Pancreas (tissue), 10 donors: Measurements from ENCODE around the gene F2RL3. TPM values are rescaled to one million over a fixed set of nuclear protein-coding genes. Genes with fewer than 3 reads are reported as not detected.
A peak's percentile ranks its signal among the peaks of the same experiment; 100 is the strongest.

Experiments
- ATAC-seq, 4 donors: fragments of 200-7000 bp; cut with Tn5 transposase; one replicate each; pipeline versions ENCODE4 v1.8.0 to v1.9.1; 2020; ENCODE audit warnings: mild to moderate bottlenecking in 4 of 4, moderate library complexity in 4 of 4
- DNase-seq, 6 donors: peaks; one replicate each; pipeline ENCODE4 v3.0.0-alpha.2; 2020
- FAIRE-seq: peaks from 2 replicates; lab custom pipeline; 2012; peaks lifted over from hg19 to GRCh38; lab: Jason Lieb, UNC
- H3K27ac ChIP-seq, 4 donors: fragments of 200-600 bp; sonication (generic); 1 replicate in 3 of 4; 2 replicates in 1 of 4; pipeline versions ENCODE4 v1.5.0 to v1.8.0; 2020
- H3K27me3 ChIP-seq, 4 donors: fragments of 200-600 bp; one replicate each; pipeline ENCODE4 v1.8.0; 2021
- H3K36me3 ChIP-seq, 3 donors: fragments of 200-600 bp; sonication (generic) in 1 of 3; one replicate each; pipeline versions ENCODE4 v1.5.0 to v1.8.0; 2020 to 2021
- H3K4me1 ChIP-seq, 3 donors: fragments of 200-600 bp; one replicate each; pipeline ENCODE4 v1.8.0; 2021
- H3K4me3 ChIP-seq, 4 donors: fragments of 200-600 bp; sonication (generic) in 2 of 4; one replicate each; pipeline versions ENCODE4 v1.5.0 to v1.8.0; 2020 to 2021
- H3K9me3 ChIP-seq, 4 donors: fragments of 200-600 bp; one replicate each; pipeline ENCODE4 v1.8.0; 2021
- CTCF ChIP-seq, 4 donors: fragments of 200-600 bp; sonication (generic) in 3 of 4; IDR thresholded peaks; one replicate each; pipeline versions ENCODE4 v1.5.0 to v1.8.0; 2021; ENCODE audit warnings: antibody characterized with exemption in 4 of 4
- WGBS, 2 donors: extraction: QIAGEN DNeasy Blood & Tissue Kit; methylation state at CpG; one replicate each; pipeline ENCODE4 v1.1.7; 2013; 5-methylcytosine and 5-hydroxymethylcytosine counted together
- intact Hi-C, 3 donors: fragments of 100-400 bp; cut with DNase I; formaldehyde crosslinking; loops; one replicate each; pipeline versions ENCODE4 v1.11.1 to v1.14.2; 2022
- polyA plus RNA-seq, 2 donors: library from polyadenylated mRNA; stranded (reverse); fragments of 200-250 nt; gene quantifications; one replicate each; pipeline ENCODE4 v1.2.3, GENCODE V29; 2013
- total RNA-seq, 6 donors: library from RNA; stranded (reverse); fragmentation: NEBNext Ultra II Directional in 4 of 6; extraction: Animal tissue kit (Norgen Biotek cat#: 25700) in 4 of 6; gene quantifications; one replicate each; pipeline versions ENCODE4 v1.2.1 to v1.2.4, GENCODE V29; 2021 to 2023
- donor health status: healthy with polysubstance abuse.
- donor health status: DM: no; HTN: no; CAD: no; lungs with moderate emphysema.
- donor health status: DM: no; HTN: no; CAD: no.
- donor health status: control.
- donor health status: control.
- donor health status: Bipolar disorder and iron deficiency.
- donor health status: DM: yes; HTN: yes; CAD: no.
- donor health status: DM: no; HTN: no; CAD: no.
- donor health status: DM: no; HTN: no; CAD: no.
- donor health status: DM: yes; HTN: yes; CAD: no.

The F2RL3 gene
- total and polyA plus RNA-seq, 8 donors, result 0.24 to 9.0 (median 1.8) TPM

GRCh38 chr19:16878181-16878965, 10.4 kb upstream of the F2RL3 start:
- H3K36me3 ChIP-seq, result peaks cover 0 to 35% (median 20%) of the 10 kb centered on the region in 3 donors
- H3K9me3 ChIP-seq, result no peaks in the 10 kb centered on the region
- WGBS, 2 donors, result 96 to 97% methylated on average over 53 to 55 of the region's 55 CpGs
- H3K27ac ChIP-seq, result no peak overlapping the region
- no peak for TF ChIP-seq CTCF (IDR thresholded peaks at IDR 0.05)
- intact Hi-C loops, result no loop called here
- ATAC-seq, result peak in 1 of 4 donors; percentile 14
- peak in 1 of 6 donors; percentile 63 for DNase-seq
- H3K4me3 ChIP-seq, result no peak overlapping the region
- H3K4me1 ChIP-seq, result no peaks in the 10 kb centered on the region
- no peaks in the 10 kb centered on the region for H3K27me3 ChIP-seq
- FAIRE-seq, result no peak

GRCh38 chr19:16880884-16881554, 7.8 kb upstream of the F2RL3 start:
- TF ChIP-seq CTCF (IDR thresholded peaks at IDR 0.05), result no peak
- no peak for ATAC-seq

GRCh38 chr19:16882146-16882545, 6.7 kb upstream of the F2RL3 start:
- Histone ChIP-seq H3K27me3 (no peaks in the 10 kb centered on the region), H3K9me3 (no peaks in the 10 kb centered on the region), H3K4me3 (no peak overlapping the region), H3K36me3 (peaks cover 0 to 22% (median 20%) of the 10 kb centered on the region in 3 donors), H3K4me1 (no peaks in the 10 kb centered on the region), H3K27ac (no peak overlapping the region)
- ATAC-seq, result no peak
- intact Hi-C loops, result no loop called here
- 85 to 93% methylated on average over 3 of the region's 3 CpGs for WGBS, 2 donors
- DNase-seq, result no peak
- TF ChIP-seq CTCF (IDR thresholded peaks at IDR 0.05), result no peak
- no peak for FAIRE-seq

More at GRCh38 chr19:16880884-16881554, 7.8 kb upstream of the F2RL3 start:
- no peaks in the 10 kb centered on the region for H3K4me1 ChIP-seq
- no peak for FAIRE-seq
- WGBS, 2 donors, result 91 to 97% methylated on average over 8 of the region's 8 CpGs
- H3K36me3 ChIP-seq, result peaks cover 0 to 33% (median 20%) of the 10 kb centered on the region in 3 donors
- no peak for DNase-seq
- intact Hi-C loops, result no loop called here
- no peak overlapping the region for H3K4me3 ChIP-seq
- H3K27me3 ChIP-seq, result no peaks in the 10 kb centered on the region
- H3K9me3 ChIP-seq, result no peaks in the 10 kb centered on the region
- H3K27ac ChIP-seq, result no peak overlapping the region

- no peak overlapping the region for H3K4me3 ChIP-seq
- WGBS, 2 donors, result 83 to 89% methylated on average over 3 of the region's 3 CpGs
- no peaks in the 10 kb centered on the region for H3K4me1 ChIP-seq
- FAIRE-seq (no peak), ATAC-seq (no peak), DNase-seq (no peak)
- TF ChIP-seq CTCF (IDR thresholded peaks at IDR 0.05), result no peak
- intact Hi-C loops, result no loop called here
- H3K27me3 ChIP-seq, result no peaks in the 10 kb centered on the region
- no peaks in the 10 kb centered on the region for H3K9me3 ChIP-seq
- H3K27ac ChIP-seq, result no peak overlapping the region
- H3K36me3 ChIP-seq, result peaks cover 0 to 9% (median 8%) of the 10 kb centered on the region in 3 donors
Observed at GRCh38 chr19:16883522-16883921, 5.3 kb upstream of the F2RL3 start.
